GM18505 (cell line): ENCODE measurements around the gene DTWD2.
"Not testable (repeated sequence)": the region's sequence is repeated elsewhere in the genome, so short reads cannot be mapped to it uniquely, and the experiment has no call there.

Experiments used
- ATAC-seq: cut with Tn5 transposase; IDR thresholded peaks from one replicate; pipeline ENCODE4 v1.9.1; 2021; ENCODE audit not compliant: unreplicated experiment
- POLR2A ChIP-seq: IDR thresholded peaks from 4 replicates; pipeline ENCODE4 v1.6.1; 2011; ENCODE audit warnings: borderline replicate concordance; ENCODE audit not compliant: insufficient read depth, insufficient read length; ENCODE audit errors: extremely low read depth

The DTWD2 gene

GRCh38 chr5:118906947-118907346 is 81.4 kb downstream of the DTWD2 start:
- ATAC-seq, result no peak
- TF ChIP-seq POLR2A, result no peak

- ATAC-seq, result no peak
- TF ChIP-seq POLR2A, result no peak
Measured at GRCh38 chr5:118905196-118905595, 83.2 kb downstream of the DTWD2 start.

GRCh38 chr5:118902656-118903438 is 85.5 kb downstream of the DTWD2 start:
- ATAC-seq, result no peak
- TF ChIP-seq POLR2A, result no peak

GRCh38 chr5:118894709-118895108 is 93.6 kb downstream of the DTWD2 start:
- no peak for ATAC-seq
- no peak for TF ChIP-seq POLR2A

- TF ChIP-seq POLR2A, result no peak
- no peak for ATAC-seq
Measured at GRCh38 chr5:118891252-118891651, 97.1 kb downstream of the DTWD2 start.

- no peak for TF ChIP-seq POLR2A
- ATAC-seq, result no peak
Measured at GRCh38 chr5:118889165-118889564, 99.2 kb downstream of the DTWD2 start.

- ATAC-seq, result no peak
- TF ChIP-seq POLR2A, result no peak
Measured at GRCh38 chr5:118888556-118888955, 99.8 kb downstream of the DTWD2 start.

GRCh38 chr5:118883362-118883761 is 105.0 kb downstream of the DTWD2 start:
- no peak for ATAC-seq
- TF ChIP-seq POLR2A, result no peak

- no peak for ATAC-seq
- TF ChIP-seq POLR2A, result no peak
Measured at GRCh38 chr5:118882666-118883065, 105.7 kb downstream of the DTWD2 start.

- not testable (repeated sequence) for ATAC-seq
Measured at GRCh38 chr5:118876852-118877251, 111.5 kb downstream of the DTWD2 start.

GRCh38 chr5:118875131-118875530 is 113.2 kb downstream of the DTWD2 start:
- no peak for TF ChIP-seq POLR2A
- ATAC-seq, result no peak

- ATAC-seq, result no peak
- TF ChIP-seq POLR2A, result no peak
Measured at GRCh38 chr5:118873417-118873816, 114.9 kb downstream of the DTWD2 start.

GRCh38 chr5:118863345-118863744 is 125.0 kb downstream of the DTWD2 start:
- ATAC-seq, result no peak
- TF ChIP-seq POLR2A, result no peak

- TF ChIP-seq POLR2A, result no peak
- no peak for ATAC-seq
Measured at GRCh38 chr5:118862596-118862995, 125.8 kb downstream of the DTWD2 start.

- TF ChIP-seq POLR2A, result no peak
- no peak for ATAC-seq
Measured at GRCh38 chr5:118857700-118858099, 130.6 kb downstream of the DTWD2 start.
